K562 (cell line): ENCODE results near the gene MAP2K6. TPM values are rescaled to one million over a fixed set of nuclear protein-coding genes. Genes with fewer than 3 reads are reported as not detected.

Experiments used
- ATAC-seq: fragments of 200-7000 bp; cut with Tn5 transposase; 3 replicates; pipeline ENCODE4 v1.9.1; 2020; ENCODE audit warnings: moderate library complexity
- BruUV-seq: library from RNA; stranded (reverse); fragments of 400-500 nt; replicated peaks from 2 replicates; lab custom pipeline; 2021; lab: Mats Ljungman, UMichigan
- CTCF ChIA-PET: fragments of 300-600 bp; formaldehyde crosslinking; extraction: SDS; loops from one replicate; lab custom pipeline; 2021; ENCODE audit warnings: low intra/inter-chr PET ratio; lab: Yijun Ruan, JAX
- POLR2A ChIA-PET: fragments of 300-600, 350-650 bp; sonication (Branson Sonifier 250); formaldehyde crosslinking; extraction: SDS; loops from one replicate; lab custom pipeline; 2021; ENCODE audit warnings: antibody characterized with exemption, inconsistent platforms; lab: Yijun Ruan, JAX
- DNase-seq, 4 experiments: peaks; one replicate each; pipeline versions ENCODE4 v3.0.0 to v3.0.0-alpha.2; 2011 to 2018; ENCODE audit warnings: low spot score in 3 of 4, mixed read lengths in 3 of 4; ENCODE audit errors: extremely low read depth in 1 of 4
- FAIRE-seq: peaks from 2 replicates; lab custom pipeline; 2011; peaks lifted over from hg19 to GRCh38; lab: Jason Lieb, UNC
- H2AFZ ChIP-seq: 2 replicates; pipeline ENCODE4 v1.6.0; 2011; ENCODE audit warnings: low read depth, low read length, control low read depth, inconsistent platforms
- H3K27ac ChIP-seq: fragments of 200-600 bp; 3 replicates; pipeline ENCODE4 v1.8.0; 2011; ENCODE audit warnings: low read depth, mild to moderate bottlenecking, control low read depth, inconsistent platforms, low read length, moderate library complexity, mixed read lengths; ENCODE audit errors: extremely low read depth
- H3K27me3 ChIP-seq, 2 experiments: fragments of 300-600 bp in 1 of 2; 2 replicates in 1 of 2; 3 replicates in 1 of 2; pipeline versions ENCODE4 v1.6.0 to v1.8.0; 2011; ENCODE audit warnings: inconsistent platforms in 2 of 2, low read length in 2 of 2, mild to moderate bottlenecking in 1 of 2, mixed read lengths in 1 of 2, moderate library complexity in 1 of 2; ENCODE audit not compliant: control insufficient read depth in 2 of 2, insufficient read depth in 2 of 2
- H3K36me3 ChIP-seq: fragments of 300-600 bp; 3 replicates; pipeline ENCODE4 v1.8.0; 2011; ENCODE audit warnings: mild to moderate bottlenecking, low read length, inconsistent platforms; ENCODE audit not compliant: control insufficient read depth, insufficient read depth
- H3K4me1 ChIP-seq, 2 experiments: fragments of 200-600 bp in 1 of 2; replicated peaks in 1 of 2; 2 replicates in 1 of 2; 3 replicates in 1 of 2; pipeline versions ENCODE4 v1.5.1 to v1.8.0; 2011; ENCODE audit warnings: inconsistent platforms in 2 of 2, low read length in 2 of 2, mild to moderate bottlenecking in 1 of 2, mixed read lengths in 1 of 2, moderate library complexity in 1 of 2; ENCODE audit not compliant: control insufficient read depth in 2 of 2, insufficient read depth in 2 of 2
- H3K4me2 ChIP-seq: 2 replicates; pipeline ENCODE4 v1.6.1; 2011; ENCODE audit warnings: low read length, control low read depth, inconsistent platforms, mixed read lengths; ENCODE audit not compliant: insufficient read depth
- H3K4me3 ChIP-seq: fragments of 200-600 bp; sonication (generic), shearing (Covaris generic); 2 replicates; pipeline ENCODE4 v1.5.1; 2016; ENCODE audit warnings: control low read depth, inconsistent platforms
- H3K79me2 ChIP-seq: fragments of 200-600 bp; 3 replicates; pipeline ENCODE4 v1.8.0; 2011; ENCODE audit warnings: low read length, inconsistent platforms; ENCODE audit not compliant: control insufficient read depth, insufficient read depth
- H3K9ac ChIP-seq, 2 experiments: 2 replicates each; pipeline versions ENCODE4 v1.6.0 to v1.6.1; 2011; ENCODE audit warnings: low read depth in 2 of 2, low read length in 2 of 2, control low read depth in 1 of 2, inconsistent platforms in 1 of 2, mild to moderate bottlenecking in 1 of 2, mixed read lengths in 1 of 2; ENCODE audit not compliant: insufficient read depth in 1 of 2
- H3K9me1 ChIP-seq: one replicate; pipeline ENCODE4 v1.6.0; 2011; ENCODE audit warnings: inconsistent platforms, mild to moderate bottlenecking, low read length, moderate library complexity; ENCODE audit not compliant: control insufficient read depth, insufficient read depth
- H3K9me3 ChIP-seq: replicated peaks from 2 replicates; pipeline ENCODE4 v1.5.1; 2011; ENCODE audit warnings: low read depth, low read length, inconsistent platforms; ENCODE audit not compliant: control insufficient read depth, insufficient read depth
- H4K20me1 ChIP-seq: replicated peaks from 2 replicates; pipeline ENCODE4 v1.6.1; 2011; ENCODE audit warnings: low read length, inconsistent platforms, mixed read lengths; ENCODE audit not compliant: control insufficient read depth, insufficient read depth
- CBFA2T3 ChIP-seq: fragments of 450-650 bp; IDR thresholded peaks from 2 replicates; pipeline ENCODE4 v1.6.1; 2017
- GATAD2B ChIP-seq: fragments of 450-650 bp; IDR thresholded peaks from 2 replicates; pipeline ENCODE4 v1.6.1; 2017; ENCODE audit warnings: mild to moderate bottlenecking, borderline replicate concordance
- RHOXF2B ChIP-seq: fragments of 250-450 bp; sonication (Bioruptor Pico); conservative IDR thresholded peaks from 2 replicates; pipeline ENCODE4 v1.5.1; 2021
- ZFPM2 ChIP-seq: fragments of 250-450 bp; sonication (Bioruptor Pico); IDR thresholded peaks from 2 replicates; pipeline ENCODE4 v1.5.1; 2022; ENCODE audit warnings: mild to moderate bottlenecking
- ZNF143 ChIP-seq: sonication (generic); formaldehyde crosslinking; IDR thresholded peaks from 2 replicates; pipeline ENCODE4 v1.9.0; 2022; ENCODE audit warnings: mild to moderate bottlenecking, missing genetic modification reagents
- ZSCAN32 ChIP-seq: fragments of 450-650 bp; formaldehyde crosslinking; IDR thresholded peaks from 2 replicates; pipeline ENCODE4 v1.4.0; 2020; ENCODE audit warnings: mild to moderate bottlenecking, moderate library complexity
- WGBS: fragments of 100-300 bp; shearing (Covaris generic); methylation state at CpG from one replicate; pipeline ENCODE4 v1.1.6; 2016; ENCODE audit warnings: low coverage, mixed read lengths; ENCODE audit not compliant: insufficient coverage; ENCODE audit errors: missing lambda C conversion rate; 5-methylcytosine and 5-hydroxymethylcytosine counted together
- in situ Hi-C: fragments of 300-500 bp; cut with MboI; formaldehyde crosslinking; loops from 4 replicates; pipeline ENCODE4 v1.15.0; 2018; ENCODE audit warnings: inconsistent platforms, mixed read lengths
- intact Hi-C: fragments of 100-400 bp; cut with micrococcal nuclease; formaldehyde crosslinking; loops from 2 replicates; pipeline ENCODE4 v1.14.2; 2022
- polyA plus RNA-seq, 8 experiments: library from polyadenylated mRNA; depleted of rRNA in 4 of 8; stranded (reverse) in 5 of 8; unstranded in 3 of 8; fragments of >200 nt; fragmentation: Nextera tagmentation in 2 of 8; fragmentation: Illumina TruSeq in 1 of 8; extraction: Ambion mirVana in 2 of 8; extraction: Trizol in 1 of 8; gene quantifications; 2 replicates each; pipeline versions ENCODE4 v1.2.1 to v1.2.3, GENCODE V29; 2011 to 2014; ENCODE audit warnings: inconsistent platforms in 1 of 8, missing spikeins in 1 of 8
- total RNA-seq, 7 experiments: library from RNA; depleted of rRNA in 6 of 7; stranded (reverse); fragments of >200 nt in 6 of 7; fragmentation: Illumina TruSeq in 2 of 7; extraction: Trizol in 2 of 7; gene quantifications; 2 replicates each; pipeline versions ENCODE4 v1.2.1 to v1.2.3, GENCODE V29; 2011 to 2021; ENCODE audit warnings: low replicate concordance in 1 of 7
- TF ChIP-seq, protein P1 (sequence below): fragments of 250-450 bp; sonication (Bioruptor Pico); IDR thresholded peaks from 2 replicates; pipeline ENCODE4 v1.4.0; 2020; ENCODE audit warnings: mild to moderate bottlenecking, moderate library complexity, borderline replicate concordance
- TF ChIP-seq, protein P2 (sequence below): fragments of 200-400 bp; formaldehyde crosslinking; IDR thresholded peaks from 2 replicates; pipeline ENCODE4 v1.6.1; 2017; ENCODE audit warnings: mild to moderate bottlenecking, low read depth, low read length, moderate library complexity
- TF ChIP-seq, protein P3 (sequence below): fragments of 450-650 bp; formaldehyde crosslinking; IDR thresholded peaks from 2 replicates; pipeline ENCODE4 v1.4.0; 2020; ENCODE audit warnings: mild to moderate bottlenecking, moderate library complexity
- TF ChIP-seq, protein P4 (sequence below): sonication (generic); formaldehyde crosslinking; IDR thresholded peaks from 2 replicates; pipeline ENCODE4 v1.8.0; 2023; ENCODE audit warnings: missing genetic modification reagents, mild to moderate bottlenecking, borderline replicate concordance

MAP2K6 gene
- total and polyA plus RNA-seq, 9 of the 15 experiments (the other 6 are each of a cell fraction or from before 2014, with no cell fraction given) = 0.07 to 0.13 TPM; not detected in 7

DNA sequence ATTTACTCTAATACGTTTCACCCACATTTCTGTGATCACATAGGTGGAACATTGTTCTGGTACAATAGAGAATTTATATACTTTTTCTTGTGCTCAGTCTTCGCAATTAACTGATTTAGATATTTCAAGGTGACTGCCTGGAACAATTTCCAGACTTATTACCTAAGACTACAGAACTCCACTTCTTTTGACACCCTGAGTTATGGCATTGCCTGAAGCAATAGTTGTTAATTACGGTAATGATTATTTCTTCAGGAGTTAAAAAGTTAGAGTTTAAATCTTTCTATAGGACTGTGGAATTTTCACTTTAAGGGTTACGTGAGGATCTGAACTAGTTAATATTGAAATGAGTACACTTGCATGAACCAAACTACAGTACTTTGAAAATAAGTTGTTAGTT is 74.8 kb downstream of the MAP2K6 start:
- no peak for FAIRE-seq
- Histone ChIP-seq H4K20me1 (no peaks in the 10 kb centered on the region), H3K9me3 (no peaks in the 10 kb centered on the region), H3K4me3 (no peak overlapping the region), H3K9me1 (no peaks in the 10 kb centered on the region), H3K36me3 (no peaks in the 10 kb centered on the region), H3K27me3 (no peaks in the 10 kb centered on the region), H3K4me1 (no peaks in the 10 kb centered on the region), H2AFZ (no peak overlapping the region), H3K27ac (no peak overlapping the region), H3K4me2 (no peak overlapping the region), H3K9ac (no peak overlapping the region), H3K79me2 (no peaks in the 10 kb centered on the region)
- BruUV-seq = no TSS peak
- no peak for ATAC-seq
- in situ Hi-C loops = no loop called here
- CTCF ChIA-PET = no interaction called here
- intact Hi-C loops = no loop called here
- WGBS = 0% methylated on average over 4 of the region's 4 CpGs
- POLR2A ChIA-PET = interaction anchor here (0.7 kb wide), 1 partner anchor 912 kb away, joined by 4 read pairs; no protein-coding TSS in a partner anchor
- DNase-seq = no peak
- TF ChIP-seq, protein P1, sequence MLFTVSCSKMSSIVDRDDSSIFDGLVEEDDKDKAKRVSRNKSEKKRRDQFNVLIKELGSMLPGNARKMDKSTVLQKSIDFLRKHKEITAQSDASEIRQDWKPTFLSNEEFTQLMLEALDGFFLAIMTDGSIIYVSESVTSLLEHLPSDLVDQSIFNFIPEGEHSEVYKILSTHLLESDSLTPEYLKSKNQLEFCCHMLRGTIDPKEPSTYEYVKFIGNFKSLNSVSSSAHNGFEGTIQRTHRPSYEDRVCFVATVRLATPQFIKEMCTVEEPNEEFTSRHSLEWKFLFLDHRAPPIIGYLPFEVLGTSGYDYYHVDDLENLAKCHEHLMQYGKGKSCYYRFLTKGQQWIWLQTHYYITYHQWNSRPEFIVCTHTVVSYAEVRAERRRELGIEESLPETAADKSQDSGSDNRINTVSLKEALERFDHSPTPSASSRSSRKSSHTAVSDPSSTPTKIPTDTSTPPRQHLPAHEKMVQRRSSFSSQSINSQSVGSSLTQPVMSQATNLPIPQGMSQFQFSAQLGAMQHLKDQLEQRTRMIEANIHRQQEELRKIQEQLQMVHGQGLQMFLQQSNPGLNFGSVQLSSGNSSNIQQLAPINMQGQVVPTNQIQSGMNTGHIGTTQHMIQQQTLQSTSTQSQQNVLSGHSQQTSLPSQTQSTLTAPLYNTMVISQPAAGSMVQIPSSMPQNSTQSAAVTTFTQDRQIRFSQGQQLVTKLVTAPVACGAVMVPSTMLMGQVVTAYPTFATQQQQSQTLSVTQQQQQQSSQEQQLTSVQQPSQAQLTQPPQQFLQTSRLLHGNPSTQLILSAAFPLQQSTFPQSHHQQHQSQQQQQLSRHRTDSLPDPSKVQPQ = no peak
- TF ChIP-seq GATAD2B (no peak), ZSCAN32 (CRISPR knock-in tag) (no peak), RHOXF2B (no peak), ZNF143 (no peak), ZFPM2 (no peak), CBFA2T3 (no peak)
- TF ChIP-seq, protein P2, sequence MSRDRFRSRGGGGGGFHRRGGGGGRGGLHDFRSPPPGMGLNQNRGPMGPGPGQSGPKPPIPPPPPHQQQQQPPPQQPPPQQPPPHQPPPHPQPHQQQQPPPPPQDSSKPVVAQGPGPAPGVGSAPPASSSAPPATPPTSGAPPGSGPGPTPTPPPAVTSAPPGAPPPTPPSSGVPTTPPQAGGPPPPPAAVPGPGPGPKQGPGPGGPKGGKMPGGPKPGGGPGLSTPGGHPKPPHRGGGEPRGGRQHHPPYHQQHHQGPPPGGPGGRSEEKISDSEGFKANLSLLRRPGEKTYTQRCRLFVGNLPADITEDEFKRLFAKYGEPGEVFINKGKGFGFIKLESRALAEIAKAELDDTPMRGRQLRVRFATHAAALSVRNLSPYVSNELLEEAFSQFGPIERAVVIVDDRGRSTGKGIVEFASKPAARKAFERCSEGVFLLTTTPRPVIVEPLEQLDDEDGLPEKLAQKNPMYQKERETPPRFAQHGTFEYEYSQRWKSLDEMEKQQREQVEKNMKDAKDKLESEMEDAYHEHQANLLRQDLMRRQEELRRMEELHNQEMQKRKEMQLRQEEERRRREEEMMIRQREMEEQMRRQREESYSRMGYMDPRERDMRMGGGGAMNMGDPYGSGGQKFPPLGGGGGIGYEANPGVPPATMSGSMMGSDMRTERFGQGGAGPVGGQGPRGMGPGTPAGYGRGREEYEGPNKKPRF = no peak
- TF ChIP-seq, protein P3, sequence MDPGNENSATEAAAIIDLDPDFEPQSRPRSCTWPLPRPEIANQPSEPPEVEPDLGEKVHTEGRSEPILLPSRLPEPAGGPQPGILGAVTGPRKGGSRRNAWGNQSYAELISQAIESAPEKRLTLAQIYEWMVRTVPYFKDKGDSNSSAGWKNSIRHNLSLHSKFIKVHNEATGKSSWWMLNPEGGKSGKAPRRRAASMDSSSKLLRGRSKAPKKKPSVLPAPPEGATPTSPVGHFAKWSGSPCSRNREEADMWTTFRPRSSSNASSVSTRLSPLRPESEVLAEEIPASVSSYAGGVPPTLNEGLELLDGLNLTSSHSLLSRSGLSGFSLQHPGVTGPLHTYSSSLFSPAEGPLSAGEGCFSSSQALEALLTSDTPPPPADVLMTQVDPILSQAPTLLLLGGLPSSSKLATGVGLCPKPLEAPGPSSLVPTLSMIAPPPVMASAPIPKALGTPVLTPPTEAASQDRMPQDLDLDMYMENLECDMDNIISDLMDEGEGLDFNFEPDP (CRISPR knock-in tag) = no peak
- TF ChIP-seq, protein P4, sequence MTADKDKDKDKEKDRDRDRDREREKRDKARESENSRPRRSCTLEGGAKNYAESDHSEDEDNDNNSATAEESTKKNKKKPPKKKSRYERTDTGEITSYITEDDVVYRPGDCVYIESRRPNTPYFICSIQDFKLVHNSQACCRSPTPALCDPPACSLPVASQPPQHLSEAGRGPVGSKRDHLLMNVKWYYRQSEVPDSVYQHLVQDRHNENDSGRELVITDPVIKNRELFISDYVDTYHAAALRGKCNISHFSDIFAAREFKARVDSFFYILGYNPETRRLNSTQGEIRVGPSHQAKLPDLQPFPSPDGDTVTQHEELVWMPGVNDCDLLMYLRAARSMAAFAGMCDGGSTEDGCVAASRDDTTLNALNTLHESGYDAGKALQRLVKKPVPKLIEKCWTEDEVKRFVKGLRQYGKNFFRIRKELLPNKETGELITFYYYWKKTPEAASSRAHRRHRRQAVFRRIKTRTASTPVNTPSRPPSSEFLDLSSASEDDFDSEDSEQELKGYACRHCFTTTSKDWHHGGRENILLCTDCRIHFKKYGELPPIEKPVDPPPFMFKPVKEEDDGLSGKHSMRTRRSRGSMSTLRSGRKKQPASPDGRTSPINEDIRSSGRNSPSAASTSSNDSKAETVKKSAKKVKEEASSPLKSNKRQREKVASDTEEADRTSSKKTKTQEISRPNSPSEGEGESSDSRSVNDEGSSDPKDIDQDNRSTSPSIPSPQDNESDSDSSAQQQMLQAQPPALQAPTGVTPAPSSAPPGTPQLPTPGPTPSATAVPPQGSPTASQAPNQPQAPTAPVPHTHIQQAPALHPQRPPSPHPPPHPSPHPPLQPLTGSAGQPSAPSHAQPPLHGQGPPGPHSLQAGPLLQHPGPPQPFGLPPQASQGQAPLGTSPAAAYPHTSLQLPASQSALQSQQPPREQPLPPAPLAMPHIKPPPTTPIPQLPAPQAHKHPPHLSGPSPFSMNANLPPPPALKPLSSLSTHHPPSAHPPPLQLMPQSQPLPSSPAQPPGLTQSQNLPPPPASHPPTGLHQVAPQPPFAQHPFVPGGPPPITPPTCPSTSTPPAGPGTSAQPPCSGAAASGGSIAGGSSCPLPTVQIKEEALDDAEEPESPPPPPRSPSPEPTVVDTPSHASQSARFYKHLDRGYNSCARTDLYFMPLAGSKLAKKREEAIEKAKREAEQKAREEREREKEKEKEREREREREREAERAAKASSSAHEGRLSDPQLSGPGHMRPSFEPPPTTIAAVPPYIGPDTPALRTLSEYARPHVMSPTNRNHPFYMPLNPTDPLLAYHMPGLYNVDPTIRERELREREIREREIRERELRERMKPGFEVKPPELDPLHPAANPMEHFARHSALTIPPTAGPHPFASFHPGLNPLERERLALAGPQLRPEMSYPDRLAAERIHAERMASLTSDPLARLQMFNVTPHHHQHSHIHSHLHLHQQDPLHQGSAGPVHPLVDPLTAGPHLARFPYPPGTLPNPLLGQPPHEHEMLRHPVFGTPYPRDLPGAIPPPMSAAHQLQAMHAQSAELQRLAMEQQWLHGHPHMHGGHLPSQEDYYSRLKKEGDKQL = no peak
